SK-N-SH (cell line): ENCODE results near the gene COL12A1. TPM values are rescaled to one million over a fixed set of nuclear protein-coding genes. Genes with fewer than 3 reads are reported as not detected.

Experiments
- CTCF ChIA-PET: fragments of 300-600, 350-600 bp; formaldehyde crosslinking; extraction: SDS; loops from one replicate; lab custom pipeline; 2021; lab: Yijun Ruan, JAX
- POLR2A ChIA-PET: fragments of 350-600 bp; sonication (Branson Sonifier 250); formaldehyde crosslinking; extraction: SDS; loops from one replicate; lab custom pipeline; 2020; ENCODE audit warnings: antibody characterized with exemption, inconsistent platforms; lab: Yijun Ruan, JAX
- DNase-seq: peaks from one replicate; pipeline ENCODE4 v3.0.0; 2012
- H2AFZ ChIP-seq: fragments of 200-600 bp; sonication (generic); 2 replicates; pipeline ENCODE4 v1.8.1; 2016; ENCODE audit warnings: antibody characterized with exemption, mild to moderate bottlenecking, low read depth
- H3F3A ChIP-seq: fragments of 200-600 bp; sonication (generic); replicated peaks from 2 replicates; pipeline ENCODE3; 2016; ENCODE audit warnings: antibody characterized with exemption, mild to moderate bottlenecking; ENCODE audit not compliant: insufficient read depth
- H3K27ac ChIP-seq, 2 experiments: fragments of 200-500 bp in 1 of 2; fragments of 200-600 bp in 1 of 2; sonication (Bioruptor generic) in 1 of 2; sonication (generic), shearing (Covaris generic) in 1 of 2; 2 replicates each; pipeline versions ENCODE4 v1.5.1 to v1.6.1; 2014 to 2016; ENCODE audit warnings: low read depth in 2 of 2, inconsistent platforms in 1 of 2, low read length in 1 of 2, mild to moderate bottlenecking in 1 of 2, mixed read lengths in 1 of 2
- H3K27me3 ChIP-seq: fragments of 200-600 bp; sonication (generic), shearing (Covaris generic); 2 replicates; pipeline ENCODE4 v1.6.1; 2016; ENCODE audit warnings: mixed run types; ENCODE audit not compliant: insufficient read depth
- H3K36me3 ChIP-seq, 2 experiments: fragments of 200-500 bp in 1 of 2; fragments of 200-600 bp in 1 of 2; sonication (Bioruptor generic) in 1 of 2; sonication (generic) in 1 of 2; replicated peaks in 1 of 2; 2 replicates each; pipeline versions ENCODE3 to v1.5.1; 2014 to 2016; ENCODE audit warnings: low read length in 1 of 2, mild to moderate bottlenecking in 1 of 2; ENCODE audit not compliant: insufficient read depth in 2 of 2, control insufficient read depth in 1 of 2
- H3K4me1 ChIP-seq, 2 experiments: fragments of 200-500 bp in 1 of 2; fragments of 200-600 bp in 1 of 2; sonication (Bioruptor generic) in 1 of 2; sonication (generic), shearing (Covaris generic) in 1 of 2; 2 replicates each; pipeline versions ENCODE4 v1.5.1 to v1.6.1; 2014 to 2016; ENCODE audit warnings: low read depth in 1 of 2, low read length in 1 of 2, mixed run types in 1 of 2; ENCODE audit not compliant: insufficient read depth in 2 of 2, control insufficient read depth in 1 of 2
- H3K4me2 ChIP-seq: fragments of 200-600 bp; sonication (generic), shearing (Covaris generic); 2 replicates; pipeline ENCODE4 v1.6.1; 2017; ENCODE audit warnings: mixed run types
- H3K4me3 ChIP-seq, 2 experiments: fragments of 200-500 bp in 1 of 2; fragments of 200-600 bp in 1 of 2; sonication (Bioruptor generic) in 1 of 2; sonication (generic), shearing (Covaris generic) in 1 of 2; 2 replicates each; pipeline versions ENCODE4 v1.5.1 to v1.8.1; 2014 to 2016; ENCODE audit warnings: low read depth in 2 of 2, inconsistent platforms in 1 of 2, low read length in 1 of 2, mild to moderate bottlenecking in 1 of 2, mixed read lengths in 1 of 2, moderate library complexity in 1 of 2
- H3K79me2 ChIP-seq: fragments of 200-600 bp; sonication (generic); 2 replicates; pipeline ENCODE4 v1.8.1; 2017; ENCODE audit warnings: mild to moderate bottlenecking; ENCODE audit not compliant: insufficient read depth
- H3K9ac ChIP-seq: fragments of 200-600 bp; sonication (generic); 2 replicates; pipeline ENCODE4 v1.6.1; 2017; ENCODE audit warnings: mixed run types
- H3K9me2 ChIP-seq: fragments of 200-600 bp; sonication (generic); 2 replicates; pipeline ENCODE4 v1.6.1; 2017; ENCODE audit warnings: mixed run types
- H3K9me3 ChIP-seq: fragments of 200-600 bp; sonication (generic); 2 replicates; pipeline ENCODE4 v1.6.1; 2017; ENCODE audit warnings: mixed run types, mild to moderate bottlenecking, moderate library complexity
- H4K20me1 ChIP-seq: fragments of 200-600 bp; sonication (generic); 2 replicates; pipeline ENCODE4 v1.6.1; 2017; ENCODE audit warnings: mild to moderate bottlenecking, mixed run types; ENCODE audit not compliant: insufficient read depth
- CHD2 ChIP-seq: fragments of 150-350 bp; IDR thresholded peaks from 2 replicates; pipeline ENCODE4 v1.6.1; 2018; ENCODE audit warnings: low read length; ENCODE audit not compliant: partially characterized antibody
- ELF1 ChIP-seq: IDR thresholded peaks from 2 replicates; pipeline ENCODE4 v1.4.0; 2012
- EP300 ChIP-seq, 2 experiments: IDR thresholded peaks; 2 replicates each; pipeline versions ENCODE4 v1.4.0 to v1.6.1; 2012; ENCODE audit warnings: borderline replicate concordance in 1 of 2, low read depth in 1 of 2, low read length in 1 of 2
- EZH2phosphoT487 ChIP-seq: fragments of 200-600 bp; sonication (generic); IDR thresholded peaks from 2 replicates; pipeline ENCODE4 v1.6.1; 2017; ENCODE audit warnings: low read depth, mixed run types, mild to moderate bottlenecking, antibody characterized with exemption, moderate library complexity, borderline replicate concordance
- FOSL2 ChIP-seq: IDR thresholded peaks from 2 replicates; pipeline ENCODE4 v1.4.0; 2012; ENCODE audit warnings: low read depth, mild to moderate bottlenecking, moderate library complexity, borderline replicate concordance
- FOXM1 ChIP-seq: IDR thresholded peaks from 2 replicates; pipeline ENCODE4 v1.4.0; 2012; ENCODE audit warnings: low read depth, mild to moderate bottlenecking
- GABPA ChIP-seq: IDR thresholded peaks from 2 replicates; pipeline ENCODE4 v1.4.0; 2012; ENCODE audit warnings: low read depth, mild to moderate bottlenecking
- GATA2 ChIP-seq: sonication (generic); formaldehyde crosslinking; IDR thresholded peaks from 2 replicates; pipeline ENCODE4 v1.5.0; 2020; ENCODE audit warnings: mild to moderate bottlenecking, missing genetic modification reagents
- JUND ChIP-seq: IDR thresholded peaks from 2 replicates; pipeline ENCODE4 v1.4.0; 2012
- NFIC ChIP-seq: IDR thresholded peaks from 2 replicates; pipeline ENCODE4 v1.4.0; 2012; ENCODE audit warnings: borderline replicate concordance
- RCOR1 ChIP-seq: fragments of 150-350 bp; IDR thresholded peaks from 2 replicates; pipeline ENCODE4 v1.6.1; 2017; ENCODE audit warnings: antibody characterized with exemption, low read length
- SIN3A ChIP-seq: IDR thresholded peaks from 2 replicates; pipeline ENCODE4 v1.6.1; 2012; ENCODE audit warnings: low read depth, mild to moderate bottlenecking, low read length, moderate library complexity, borderline replicate concordance
- SMC3 ChIP-seq: IDR thresholded peaks from 2 replicates; pipeline ENCODE4 v1.6.1; 2012; ENCODE audit warnings: low read depth, low read length, improper control_type of control experiment
- TAF1 ChIP-seq: IDR thresholded peaks from 2 replicates; pipeline ENCODE4 v1.6.1; 2012; ENCODE audit warnings: low read depth, mild to moderate bottlenecking, low read length, moderate library complexity, borderline replicate concordance
- TCF12 ChIP-seq: IDR thresholded peaks from 2 replicates; pipeline ENCODE4 v1.4.0; 2012
- polyA plus RNA-seq, 3 experiments: library from polyadenylated mRNA; depleted of rRNA; stranded (reverse); fragments of >200 nt; gene quantifications; 2 replicates each; pipeline ENCODE4 v1.2.3, GENCODE V29; 2012
- TF ChIP-seq, protein P1 (sequence below): fragments of 200-600 bp; sonication (generic); IDR thresholded peaks from 2 replicates; pipeline ENCODE4 v1.6.1; 2017; ENCODE audit warnings: antibody characterized with exemption, mild to moderate bottlenecking, moderate library complexity
- TF ChIP-seq, protein P2 (sequence below): IDR thresholded peaks from 2 replicates; pipeline ENCODE4 v1.4.0; 2012; ENCODE audit warnings: low read depth, borderline replicate concordance
- TF ChIP-seq, protein P3 (sequence below): IDR thresholded peaks from 2 replicates; pipeline ENCODE4 v1.4.0; 2012; ENCODE audit warnings: low read depth
- TF ChIP-seq, protein P4 (sequence below): IDR thresholded peaks from 2 replicates; pipeline ENCODE4 v1.4.0; 2012; ENCODE audit warnings: low read depth, borderline replicate concordance

The COL12A1 gene
- polyA plus RNA-seq, 1 of the 3 experiments (the other 2 are of a cell fraction): 0.03 TPM

DNA sequence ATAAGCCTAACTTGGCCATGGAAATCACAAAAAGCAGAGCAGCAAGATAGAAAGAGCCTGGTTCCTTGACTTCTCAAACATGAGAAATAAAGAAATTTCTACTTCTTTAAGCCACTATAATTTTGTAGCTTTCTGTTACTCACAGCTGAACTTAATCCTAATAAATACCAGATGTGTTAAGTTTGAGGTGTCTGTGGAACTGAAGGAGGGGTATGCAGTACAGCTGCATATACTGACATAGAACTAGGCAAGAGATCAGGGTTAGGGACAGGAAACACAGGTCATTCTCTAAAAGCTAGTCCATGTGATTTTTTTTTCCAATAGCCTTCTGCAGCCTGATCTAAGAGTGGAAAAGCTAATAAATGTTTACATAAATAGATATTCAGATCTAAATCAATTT lies 123.9 kb downstream of the COL12A1 start:
- TF ChIP-seq EZH2phosphoT487 (no peak), GATA2 (CRISPR knock-in tag) (no peak), ELF1 (no peak), NFIC (no peak), RCOR1 (no peak), FOSL2 (no peak), TAF1 (no peak), GABPA (no peak), TCF12 (no peak), JUND (no peak), EP300 (IDR thresholded peaks at IDR 0.05; ENCODE audit: borderline replicate concordance in 1 of 2, low read depth in 1 of 2, low read length in 1 of 2) (no peak), SIN3A (no peak), SMC3 (no peak), FOXM1 (no peak), CHD2 (no peak)
- TF ChIP-seq, protein P1, sequence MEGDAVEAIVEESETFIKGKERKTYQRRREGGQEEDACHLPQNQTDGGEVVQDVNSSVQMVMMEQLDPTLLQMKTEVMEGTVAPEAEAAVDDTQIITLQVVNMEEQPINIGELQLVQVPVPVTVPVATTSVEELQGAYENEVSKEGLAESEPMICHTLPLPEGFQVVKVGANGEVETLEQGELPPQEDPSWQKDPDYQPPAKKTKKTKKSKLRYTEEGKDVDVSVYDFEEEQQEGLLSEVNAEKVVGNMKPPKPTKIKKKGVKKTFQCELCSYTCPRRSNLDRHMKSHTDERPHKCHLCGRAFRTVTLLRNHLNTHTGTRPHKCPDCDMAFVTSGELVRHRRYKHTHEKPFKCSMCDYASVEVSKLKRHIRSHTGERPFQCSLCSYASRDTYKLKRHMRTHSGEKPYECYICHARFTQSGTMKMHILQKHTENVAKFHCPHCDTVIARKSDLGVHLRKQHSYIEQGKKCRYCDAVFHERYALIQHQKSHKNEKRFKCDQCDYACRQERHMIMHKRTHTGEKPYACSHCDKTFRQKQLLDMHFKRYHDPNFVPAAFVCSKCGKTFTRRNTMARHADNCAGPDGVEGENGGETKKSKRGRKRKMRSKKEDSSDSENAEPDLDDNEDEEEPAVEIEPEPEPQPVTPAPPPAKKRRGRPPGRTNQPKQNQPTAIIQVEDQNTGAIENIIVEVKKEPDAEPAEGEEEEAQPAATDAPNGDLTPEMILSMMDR: no peak
- TF ChIP-seq, protein P2, sequence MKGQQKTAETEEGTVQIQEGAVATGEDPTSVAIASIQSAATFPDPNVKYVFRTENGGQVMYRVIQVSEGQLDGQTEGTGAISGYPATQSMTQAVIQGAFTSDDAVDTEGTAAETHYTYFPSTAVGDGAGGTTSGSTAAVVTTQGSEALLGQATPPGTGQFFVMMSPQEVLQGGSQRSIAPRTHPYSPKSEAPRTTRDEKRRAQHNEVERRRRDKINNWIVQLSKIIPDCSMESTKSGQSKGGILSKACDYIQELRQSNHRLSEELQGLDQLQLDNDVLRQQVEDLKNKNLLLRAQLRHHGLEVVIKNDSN: no peak
- TF ChIP-seq, protein P3, sequence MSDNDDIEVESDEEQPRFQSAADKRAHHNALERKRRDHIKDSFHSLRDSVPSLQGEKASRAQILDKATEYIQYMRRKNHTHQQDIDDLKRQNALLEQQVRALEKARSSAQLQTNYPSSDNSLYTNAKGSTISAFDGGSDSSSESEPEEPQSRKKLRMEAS: no peak
- TF ChIP-seq, protein P4, sequence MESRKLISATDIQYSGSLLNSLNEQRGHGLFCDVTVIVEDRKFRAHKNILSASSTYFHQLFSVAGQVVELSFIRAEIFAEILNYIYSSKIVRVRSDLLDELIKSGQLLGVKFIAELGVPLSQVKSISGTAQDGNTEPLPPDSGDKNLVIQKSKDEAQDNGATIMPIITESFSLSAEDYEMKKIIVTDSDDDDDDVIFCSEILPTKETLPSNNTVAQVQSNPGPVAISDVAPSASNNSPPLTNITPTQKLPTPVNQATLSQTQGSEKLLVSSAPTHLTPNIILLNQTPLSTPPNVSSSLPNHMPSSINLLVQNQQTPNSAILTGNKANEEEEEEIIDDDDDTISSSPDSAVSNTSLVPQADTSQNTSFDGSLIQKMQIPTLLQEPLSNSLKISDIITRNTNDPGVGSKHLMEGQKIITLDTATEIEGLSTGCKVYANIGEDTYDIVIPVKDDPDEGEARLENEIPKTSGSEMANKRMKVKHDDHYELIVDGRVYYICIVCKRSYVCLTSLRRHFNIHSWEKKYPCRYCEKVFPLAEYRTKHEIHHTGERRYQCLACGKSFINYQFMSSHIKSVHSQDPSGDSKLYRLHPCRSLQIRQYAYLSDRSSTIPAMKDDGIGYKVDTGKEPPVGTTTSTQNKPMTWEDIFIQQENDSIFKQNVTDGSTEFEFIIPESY: no peak
- TF ChIP-seq, all 33 proteins: peak for 0
- Histone ChIP-seq H3K79me2 (no peaks in the 10 kb centered on the region), H3K4me2 (no peak overlapping the region), H3K4me1 (no peaks in the 10 kb centered on the region), H3K9ac (no peak overlapping the region), H3K27me3 (peaks cover 22% of the 10 kb centered on the region; the same call in 1 of the 2 replicates), H4K20me1 (no peaks in the 10 kb centered on the region), H3F3A (no peaks in the 10 kb centered on the region), H3K9me2 (no peaks in the 10 kb centered on the region), H3K9me3 (no peaks in the 10 kb centered on the region), H2AFZ (no peak overlapping the region), H3K4me3 (no peak overlapping the region), H3K27ac (no peak overlapping the region), H3K36me3 (no peaks in the 10 kb centered on the region)
- no peak for DNase-seq
- POLR2A ChIA-PET: no interaction called here
- CTCF ChIA-PET: no interaction called here
